Natural killer cell treated with Interleukin-12 subunit alpha and Interleukin-12 subunit beta and Interleukin-15 and Interleukin-18, amount 100 ng/mL, for 72 hours (primary cell): Measurements from ENCODE around the gene ZNF710. TPM values are rescaled to one million over a fixed set of nuclear protein-coding genes. Genes with fewer than 3 reads are reported as not detected.
A peak's percentile ranks its signal among the peaks of the same experiment; 100 is the strongest.
"Not testable (repeated sequence)": the region's sequence is repeated elsewhere in the genome, so short reads cannot be mapped to it uniquely, and the experiment has no call there.

Experiments
- ATAC-seq, 2 donors: fragments of 150-1000 bp; cut with Tn5 transposase in 1 of 2; sonication (Bioruptor Pico), chemical (Tn5 transposase) in 1 of 2; 2 replicates each; pipeline ENCODE4 v1.10.0; 2021
- DNase-seq: peaks from one replicate; pipeline ENCODE4 v3.0.0; 2022; ENCODE audit warnings: low spot score
- H3K27ac Mint-ChIP-seq, 2 donors: 1 replicate in 1 of 2; 2 replicates in 1 of 2; pipeline ENCODE4 v1.8.0; 2022; ENCODE audit warnings: mixed read lengths in 2 of 2, mild to moderate bottlenecking in 1 of 2, moderate library complexity in 1 of 2
- H3K27me3 Mint-ChIP-seq, 2 donors: 1 replicate in 1 of 2; 2 replicates in 1 of 2; pipeline ENCODE4 v1.8.0; 2022; ENCODE audit warnings: mixed read lengths in 2 of 2
- H3K36me3 Mint-ChIP-seq: one replicate; pipeline ENCODE4 v1.8.0; 2022; ENCODE audit warnings: mixed read lengths
- H3K4me1 Mint-ChIP-seq, 2 donors: 1 replicate in 1 of 2; 2 replicates in 1 of 2; pipeline ENCODE4 v1.8.0; 2022; ENCODE audit warnings: low read depth in 2 of 2, mixed read lengths in 2 of 2, mild to moderate bottlenecking in 1 of 2
- H3K4me3 Mint-ChIP-seq: one replicate; pipeline ENCODE4 v1.8.0; 2022; ENCODE audit warnings: mixed read lengths
- H3K9me3 Mint-ChIP-seq: 2 replicates; pipeline ENCODE4 v1.8.0; 2022; ENCODE audit warnings: mixed read lengths
- total RNA-seq, 2 donors: library from RNA; stranded (reverse); gene quantifications; one replicate each; pipeline ENCODE4 v1.2.3, GENCODE V29; 2022

Gene ZNF710
- total RNA-seq, 2 donors from 2014 or later = 26.6 to 32.6 TPM

- not testable (repeated sequence) for H3K36me3 Mint-ChIP-seq, H3K27me3 Mint-ChIP-seq, H3K4me3 Mint-ChIP-seq, H3K27ac Mint-ChIP-seq, H3K9me3 Mint-ChIP-seq, DNase-seq, ATAC-seq, H3K4me1 Mint-ChIP-seq
These were observed 69.5 kb downstream of the ZNF710 start for GRCh38 chr15:90070623-90071022.

- Mint-ChIP-seq H3K36me3 (no peaks in the 10 kb centered on the region), H3K27ac (no peak overlapping the region), H3K4me3 (no peak overlapping the region), H3K4me1 (peaks cover 0 to 7% of the 10 kb centered on the region in 2 donors), H3K27me3 (no peaks in the 10 kb centered on the region), H3K9me3 (no peaks in the 10 kb centered on the region)
- ATAC-seq (peak; percentile 71 to 72), DNase-seq (peak; percentile 84)
These were observed 70.2 kb downstream of the ZNF710 start for GRCh38 chr15:90071220-90071807.

GRCh38 chr15:90072978-90073640 is 72.0 kb downstream of the ZNF710 start:
- peaks cover 0 to 4% of the 10 kb centered on the region in 2 donors for H3K4me1 Mint-ChIP-seq
- no peak overlapping the region for H3K4me3 Mint-ChIP-seq
- DNase-seq (no peak), ATAC-seq (no peak)
- no peaks in the 10 kb centered on the region for H3K9me3 Mint-ChIP-seq
- no peaks in the 10 kb centered on the region for H3K36me3 Mint-ChIP-seq
- no peak overlapping the region for H3K27ac Mint-ChIP-seq
- H3K27me3 Mint-ChIP-seq = no peaks in the 10 kb centered on the region

GRCh38 chr15:90074023-90074422 is 72.9 kb downstream of the ZNF710 start:
- peak overlapping the region in 1 of 2 donors; percentile 45 for H3K27ac Mint-ChIP-seq

GRCh38 chr15:90074916-90075315 is 73.8 kb downstream of the ZNF710 start:
- ATAC-seq = no peak
- Mint-ChIP-seq H3K9me3 (no peaks in the 10 kb centered on the region), H3K4me1 (peaks cover 0 to under 1% of the 10 kb centered on the region in 2 donors), H3K27me3 (no peaks in the 10 kb centered on the region), H3K4me3 (no peak overlapping the region), H3K27ac (peak overlapping the region in 1 of 2 donors; percentile 45), H3K36me3 (no peaks in the 10 kb centered on the region)
- no peak for DNase-seq

More at GRCh38 chr15:90074023-90074422, 72.9 kb downstream of the ZNF710 start:
- peaks cover 0 to 4% of the 10 kb centered on the region in 2 donors for H3K4me1 Mint-ChIP-seq
- DNase-seq (no peak), ATAC-seq (no peak)
- no peak overlapping the region for H3K4me3 Mint-ChIP-seq
- no peaks in the 10 kb centered on the region for H3K36me3 Mint-ChIP-seq
- no peaks in the 10 kb centered on the region for H3K27me3 Mint-ChIP-seq
- H3K9me3 Mint-ChIP-seq = no peaks in the 10 kb centered on the region

- Mint-ChIP-seq H3K27ac (no peak overlapping the region), H3K9me3 (no peaks in the 10 kb centered on the region), H3K4me1 (no peaks in the 10 kb centered on the region), H3K4me3 (no peak overlapping the region), H3K27me3 (no peaks in the 10 kb centered on the region), H3K36me3 (no peaks in the 10 kb centered on the region)
- DNase-seq (no peak), ATAC-seq (no peak)
These were observed 74.5 kb downstream of the ZNF710 start for GRCh38 chr15:90075420-90076289.

- H3K27me3 Mint-ChIP-seq = no peaks in the 10 kb centered on the region
- DNase-seq = no peak
- H3K9me3 Mint-ChIP-seq = no peaks in the 10 kb centered on the region
- H3K27ac Mint-ChIP-seq = no peak overlapping the region
- no peaks in the 10 kb centered on the region for H3K4me1 Mint-ChIP-seq
- H3K4me3 Mint-ChIP-seq = no peak overlapping the region
- no peak for ATAC-seq
- H3K36me3 Mint-ChIP-seq = no peaks in the 10 kb centered on the region
These were observed 75.6 kb downstream of the ZNF710 start for GRCh38 chr15:90076716-90077115.

GRCh38 chr15:90078965-90079364 is 77.8 kb downstream of the ZNF710 start:
- Mint-ChIP-seq H3K9me3 (no peaks in the 10 kb centered on the region), H3K36me3 (no peaks in the 10 kb centered on the region), H3K27me3 (no peaks in the 10 kb centered on the region), H3K4me3 (no peak overlapping the region), H3K27ac (no peak overlapping the region), H3K4me1 (no peaks in the 10 kb centered on the region)
- no peak for DNase-seq
- no peak for ATAC-seq

GRCh38 chr15:90079619-90080457 is 78.7 kb downstream of the ZNF710 start:
- H3K4me3 Mint-ChIP-seq = no peak overlapping the region
- no peaks in the 10 kb centered on the region for H3K36me3 Mint-ChIP-seq
- H3K9me3 Mint-ChIP-seq = no peaks in the 10 kb centered on the region
- no peaks in the 10 kb centered on the region for H3K27me3 Mint-ChIP-seq
- no peaks in the 10 kb centered on the region for H3K4me1 Mint-ChIP-seq
- DNase-seq (no peak), ATAC-seq (peak in 1 of 2 donors; percentile 16)
- H3K27ac Mint-ChIP-seq = no peak overlapping the region

GRCh38 chr15:90080458-90080755 is 79.3 kb downstream of the ZNF710 start:
- peak in 1 of 2 donors; percentile 12 for ATAC-seq
- Mint-ChIP-seq H3K36me3 (no peaks in the 10 kb centered on the region), H3K4me3 (no peak overlapping the region), H3K9me3 (no peaks in the 10 kb centered on the region), H3K27ac (no peak overlapping the region), H3K27me3 (no peaks in the 10 kb centered on the region), H3K4me1 (no peaks in the 10 kb centered on the region)
- no peak for DNase-seq

- Mint-ChIP-seq H3K36me3 (no peaks in the 10 kb centered on the region), H3K27ac (no peak overlapping the region), H3K4me3 (no peak overlapping the region), H3K27me3 (no peaks in the 10 kb centered on the region), H3K9me3 (no peaks in the 10 kb centered on the region), H3K4me1 (peaks cover 0 to under 1% of the 10 kb centered on the region in 2 donors)
- no peak for DNase-seq
- ATAC-seq = no peak
These were observed 79.8 kb downstream of the ZNF710 start for GRCh38 chr15:90080818-90081393.

GRCh38 chr15:90082140-90082715 is 81.1 kb downstream of the ZNF710 start:
- Mint-ChIP-seq H3K36me3 (no peaks in the 10 kb centered on the region), H3K4me1 (peaks cover 4 to 11% of the 10 kb centered on the region in 2 donors), H3K27ac (no peak overlapping the region), H3K4me3 (no peak overlapping the region), H3K27me3 (no peaks in the 10 kb centered on the region), H3K9me3 (no peaks in the 10 kb centered on the region)
- DNase-seq (no peak), ATAC-seq (no peak)

GRCh38 chr15:90083419-90083818 is 82.3 kb downstream of the ZNF710 start:
- Mint-ChIP-seq H3K36me3 (no peaks in the 10 kb centered on the region), H3K4me3 (no peak overlapping the region), H3K4me1 (peaks cover 4 to 16% of the 10 kb centered on the region in 2 donors), H3K27me3 (no peaks in the 10 kb centered on the region), H3K9me3 (no peaks in the 10 kb centered on the region), H3K27ac (no peak overlapping the region)
- no peak for ATAC-seq
- no peak for DNase-seq
